ENCODE measurements around the gene NCOA7.

Gene NCOA7

GRCh38 chr6:125823180-125823579 is 32.4 kb downstream of the NCOA7 start:
- Histone ChIP-seq H3K9me3 (ENCODE audit: insufficient read depth, low read length) (no peaks in the 10 kb centered on the region), H3K27me3 (ENCODE audit: low read depth, low read length) (no peaks in the 10 kb centered on the region), H3K4me1 (ENCODE audit: low read length) (peaks cover 4% of the 10 kb centered on the region), H3K27ac (ENCODE audit: low read length) (no peak overlapping the region), H3K4me2 (ENCODE audit: low read length) (no peak overlapping the region), H2AFZ (ENCODE audit: low read depth, low read length) (no peak overlapping the region), H3K4me3 (ENCODE audit: low read length) (no peak overlapping the region), H3K36me3 (replicated peaks; ENCODE audit: low read depth, low read length) (peaks cover 4% of the 10 kb centered on the region), H4K20me1 (ENCODE audit: insufficient read depth, low read length) (no peaks in the 10 kb centered on the region), H3K79me2 (ENCODE audit: low read length) (no peaks in the 10 kb centered on the region), H3K9ac (ENCODE audit: low read length) (no peak overlapping the region)
- TF ChIP-seq EZH2phosphoT487 (IDR thresholded peaks at IDR 0.05; ENCODE audit: low read depth) = no peak
- TF ChIP-seq CTCF (IDR thresholded peaks at IDR 0.05; ENCODE audit: low read depth, low read length) = no peak

GRCh38 chr6:125824946-125825771 is 34.4 kb downstream of the NCOA7 start:
- Histone ChIP-seq H3K79me2 (ENCODE audit: low read length) (no peaks in the 10 kb centered on the region), H3K9ac (ENCODE audit: low read length) (no peak overlapping the region), H3K4me2 (ENCODE audit: low read length) (no peak overlapping the region), H4K20me1 (ENCODE audit: insufficient read depth, low read length) (0 out of 2 replicates have a peak, but pooled peaks cover 6% of the 10 kb centered on the region), H3K27ac (ENCODE audit: low read length) (no peak overlapping the region), H2AFZ (ENCODE audit: low read depth, low read length) (no peak overlapping the region), H3K36me3 (replicated peaks; ENCODE audit: low read depth, low read length) (no peaks in the 10 kb centered on the region), H3K9me3 (ENCODE audit: insufficient read depth, low read length) (no peaks in the 10 kb centered on the region), H3K4me1 (ENCODE audit: low read length) (peaks cover 8% of the 10 kb centered on the region), H3K27me3 (ENCODE audit: low read depth, low read length) (no peaks in the 10 kb centered on the region), H3K4me3 (ENCODE audit: low read length) (no peak overlapping the region)
- TF ChIP-seq EZH2phosphoT487 (IDR thresholded peaks at IDR 0.05; ENCODE audit: low read depth) = no peak
- no peak for TF ChIP-seq CTCF (IDR thresholded peaks at IDR 0.05; ENCODE audit: low read depth, low read length)

- no peak overlapping the region for H2AFZ ChIP-seq (ENCODE audit: low read depth, low read length)
- H3K36me3 ChIP-seq (replicated peaks; ENCODE audit: low read depth, low read length) = no peaks in the 10 kb centered on the region
- no peaks in the 10 kb centered on the region for H3K9me3 ChIP-seq (ENCODE audit: insufficient read depth, low read length)
- no peaks in the 10 kb centered on the region for H3K79me2 ChIP-seq (ENCODE audit: low read length)
- H3K27me3 ChIP-seq (ENCODE audit: low read depth, low read length) = no peaks in the 10 kb centered on the region
- TF ChIP-seq EZH2phosphoT487 (IDR thresholded peaks at IDR 0.05; ENCODE audit: low read depth) (no peak), CTCF (IDR thresholded peaks at IDR 0.05; ENCODE audit: low read depth, low read length) (no peak)
- H4K20me1 ChIP-seq (ENCODE audit: insufficient read depth, low read length) = 0 out of 2 replicates have a peak, but pooled peaks cover 6% of the 10 kb centered on the region
- no peak overlapping the region for H3K9ac ChIP-seq (ENCODE audit: low read length)
- no peak overlapping the region for H3K4me3 ChIP-seq (ENCODE audit: low read length)
- no peak overlapping the region for H3K4me2 ChIP-seq (ENCODE audit: low read length)
- H3K27ac ChIP-seq (ENCODE audit: low read length) = no peak overlapping the region
- H3K4me1 ChIP-seq (ENCODE audit: low read length) = peaks cover 8% of the 10 kb centered on the region
Measured at GRCh38 chr6:125826695-125827463, 36.1 kb downstream of the NCOA7 start.

GRCh38 chr6:125827788-125828320 is 37.1 kb downstream of the NCOA7 start:
- no peak overlapping the region for H3K4me2 ChIP-seq (ENCODE audit: low read length)
- TF ChIP-seq EZH2phosphoT487 (IDR thresholded peaks at IDR 0.05; ENCODE audit: low read depth) (no peak), CTCF (IDR thresholded peaks at IDR 0.05; ENCODE audit: low read depth, low read length) (no peak)
- no peak overlapping the region for H3K27ac ChIP-seq (ENCODE audit: low read length)

More at GRCh38 chr6:125827788-125828320, 37.1 kb downstream of the NCOA7 start:
- H3K27me3 ChIP-seq (ENCODE audit: low read depth, low read length) = no peaks in the 10 kb centered on the region
- peaks cover 8% of the 10 kb centered on the region for H3K4me1 ChIP-seq (ENCODE audit: low read length)
- H3K9me3 ChIP-seq (ENCODE audit: insufficient read depth, low read length) = no peaks in the 10 kb centered on the region
- no peaks in the 10 kb centered on the region for H3K36me3 ChIP-seq (replicated peaks; ENCODE audit: low read depth, low read length)
- no peak overlapping the region for H3K9ac ChIP-seq (ENCODE audit: low read length)
- H4K20me1 ChIP-seq (ENCODE audit: insufficient read depth, low read length) = 0 out of 2 replicates have a peak, but pooled peaks cover 6% of the 10 kb centered on the region
- no peaks in the 10 kb centered on the region for H3K79me2 ChIP-seq (ENCODE audit: low read length)
- H2AFZ ChIP-seq (ENCODE audit: low read depth, low read length) = no peak overlapping the region
- H3K4me3 ChIP-seq (ENCODE audit: low read length) = no peak overlapping the region

Measured in OCI-LY3 (cell line).